UCSD-AML1 (cell line): ENCODE measurements around the gene SLC25A38.
A peak's percentile ranks its signal among the peaks of the same experiment; 100 is the strongest.
"Not testable (repeated sequence)": the region's sequence is repeated elsewhere in the genome, so short reads cannot be mapped to it uniquely, and the experiment has no call there.

Experiments used
- DNase-seq: peaks from one replicate; lab custom pipeline; 2025; ENCODE audit not compliant: unreplicated experiment; lab: John Stamatoyannopoulos, UW

Gene SLC25A38, protein sequence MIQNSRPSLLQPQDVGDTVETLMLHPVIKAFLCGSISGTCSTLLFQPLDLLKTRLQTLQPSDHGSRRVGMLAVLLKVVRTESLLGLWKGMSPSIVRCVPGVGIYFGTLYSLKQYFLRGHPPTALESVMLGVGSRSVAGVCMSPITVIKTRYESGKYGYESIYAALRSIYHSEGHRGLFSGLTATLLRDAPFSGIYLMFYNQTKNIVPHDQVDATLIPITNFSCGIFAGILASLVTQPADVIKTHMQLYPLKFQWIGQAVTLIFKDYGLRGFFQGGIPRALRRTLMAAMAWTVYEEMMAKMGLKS

DNA sequence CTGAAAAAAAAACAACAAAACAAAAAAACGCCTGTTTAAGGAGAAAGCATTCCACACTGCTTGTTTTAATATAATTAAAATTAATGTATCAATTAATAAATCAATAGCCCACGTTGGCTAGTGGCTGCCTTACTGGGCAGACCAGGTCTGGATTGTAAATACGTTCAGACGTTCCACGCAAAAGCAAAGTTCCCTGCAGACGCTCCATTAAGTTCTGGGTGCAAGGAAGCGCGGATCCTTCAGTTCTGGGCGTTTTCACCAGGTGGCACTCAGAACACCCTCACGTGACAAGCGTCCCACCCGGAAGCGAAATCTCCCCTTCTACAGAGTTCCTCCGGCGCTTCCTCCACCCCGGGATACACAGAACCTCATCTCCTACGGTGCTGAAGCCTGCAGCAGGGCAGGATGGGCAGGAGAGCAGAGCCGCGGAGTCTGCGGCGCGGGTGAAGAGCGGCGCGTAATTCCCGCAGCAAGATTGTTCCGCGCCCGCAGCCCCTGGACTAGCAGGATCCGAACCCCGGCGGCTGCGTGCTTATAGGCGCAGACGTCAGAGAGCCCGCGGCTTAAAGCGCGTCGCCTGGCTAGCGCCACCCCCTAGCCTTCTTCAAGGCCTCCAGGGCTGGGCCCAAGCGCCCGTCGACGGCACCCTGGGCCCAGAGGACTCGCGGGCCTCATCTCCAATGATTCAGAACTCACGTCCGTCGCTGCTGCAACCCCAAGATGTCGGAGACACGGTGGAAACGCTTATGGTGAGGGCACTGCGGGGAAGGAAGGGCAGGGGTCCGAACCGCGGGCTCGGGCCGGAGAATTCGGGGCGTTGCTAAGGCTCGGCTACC lies at the start of gene SLC25A38:
Gene SLC25A38, plus strand, starts transcription at position 326 of the 836 bp plus-strand sequence. Its CDS starts 355 bp downstream, at position 681.
- DNase-seq: no peak

DNA sequence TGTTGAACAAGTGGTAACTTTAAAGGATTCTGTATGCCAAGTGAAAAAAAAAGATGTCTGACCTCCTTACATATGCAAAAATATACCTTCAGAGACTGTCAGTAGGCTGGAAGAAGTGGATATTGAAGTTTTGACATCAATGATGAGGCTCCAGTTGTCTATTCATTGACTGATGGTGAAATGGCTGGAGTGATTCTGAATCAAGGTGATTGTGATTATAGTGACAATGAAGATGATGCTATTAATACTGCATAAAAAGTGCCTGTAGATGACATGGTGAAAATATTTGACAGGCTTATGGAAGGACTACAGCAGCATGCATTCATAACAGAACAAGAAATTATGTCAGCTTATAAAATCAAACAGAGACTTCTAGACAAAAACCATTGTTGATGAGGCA lies 49.6 kb upstream of the SLC25A38 start:
- no peak for DNase-seq

DNA sequence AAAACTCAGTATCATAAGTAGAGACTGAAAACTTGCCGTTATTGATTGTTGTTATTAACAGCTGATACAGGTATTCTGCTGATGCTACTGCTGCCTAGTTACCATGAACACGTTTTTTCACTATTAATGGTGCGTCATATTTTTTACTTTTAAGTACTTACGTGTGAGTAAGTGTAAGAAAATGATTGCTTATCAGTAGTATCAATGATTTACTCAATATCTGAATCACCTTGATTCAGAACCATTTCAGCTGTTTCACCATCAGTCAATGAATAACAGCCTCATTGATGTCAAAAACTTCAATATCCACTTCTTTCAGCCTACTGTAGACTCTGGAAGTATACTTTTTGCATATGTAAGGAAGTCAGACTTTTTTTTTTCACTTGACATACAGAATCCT lies 49.0 kb upstream of the SLC25A38 start:
- no peak for DNase-seq

DNA sequence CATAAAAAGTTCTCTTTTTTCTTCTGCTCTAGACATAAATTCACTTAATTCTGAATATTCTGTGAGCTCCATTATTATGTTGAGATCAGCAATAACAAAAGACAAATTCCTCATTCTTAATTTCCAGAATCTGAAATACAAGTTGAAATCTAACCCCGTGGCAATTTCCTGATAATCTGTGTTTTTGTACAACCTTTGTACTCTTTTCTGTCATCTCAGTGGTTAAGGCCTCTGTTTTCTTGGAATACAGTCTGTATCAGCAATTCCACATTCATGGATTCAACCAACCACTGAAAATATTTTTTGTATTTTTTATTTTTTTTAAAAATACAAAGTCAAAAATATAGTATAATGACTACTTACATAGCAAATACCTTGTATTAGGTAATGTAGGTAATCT lies 45.0 kb upstream of the SLC25A38 start:
- no peak for DNase-seq

DNA sequence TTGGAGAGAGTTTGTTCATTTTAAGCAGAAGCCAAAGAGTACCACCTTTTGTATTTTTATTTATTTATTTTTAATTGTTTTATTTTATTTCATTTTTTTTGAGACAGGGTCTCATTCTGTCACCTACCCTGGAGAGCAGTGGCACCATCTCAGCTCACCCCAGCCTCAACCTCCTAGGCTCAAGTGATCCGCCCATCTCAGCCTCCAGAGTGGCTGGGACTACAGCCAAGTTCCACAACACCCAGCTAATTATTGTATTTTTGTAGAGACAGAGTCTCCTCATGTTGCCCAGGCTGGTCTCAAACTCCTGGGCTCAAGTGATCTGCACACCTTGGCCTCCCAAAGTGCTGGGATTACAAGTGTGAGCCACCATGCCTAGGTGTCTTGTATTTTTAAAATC lies 44.1 kb upstream of the SLC25A38 start:
- DNase-seq: no peak

DNA sequence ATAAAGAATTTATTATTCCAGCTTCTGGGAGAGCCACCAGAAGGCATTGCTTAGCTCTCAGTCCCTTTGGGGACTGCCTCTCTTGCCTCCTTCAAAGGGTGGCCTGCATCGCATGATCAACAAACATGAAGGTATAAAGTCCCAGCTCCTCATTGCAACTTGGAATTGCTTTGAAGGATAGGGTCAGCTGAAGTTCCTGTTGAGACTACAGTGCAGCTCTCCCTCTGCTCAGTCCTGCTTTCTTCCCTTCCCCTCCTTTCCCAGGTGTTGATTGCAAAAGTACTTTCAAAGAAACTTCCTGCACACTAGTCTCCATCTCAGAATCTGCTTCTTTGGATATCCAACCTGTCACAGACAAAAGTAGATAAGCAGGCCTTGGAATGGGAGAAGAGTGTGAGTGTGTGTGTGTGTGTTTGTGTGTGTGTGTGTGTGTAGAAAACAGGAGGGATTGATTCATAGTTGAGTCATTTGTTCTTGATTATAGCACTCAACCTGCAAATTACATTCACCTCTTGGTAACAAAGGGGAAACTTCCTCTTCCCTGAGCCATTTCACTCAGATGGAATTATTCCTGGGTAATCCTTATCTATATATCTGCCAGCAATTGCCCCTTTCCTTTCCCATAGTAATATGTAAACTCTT lies 40.0 kb upstream of the SLC25A38 start:
- DNase-seq: no peak

DNA sequence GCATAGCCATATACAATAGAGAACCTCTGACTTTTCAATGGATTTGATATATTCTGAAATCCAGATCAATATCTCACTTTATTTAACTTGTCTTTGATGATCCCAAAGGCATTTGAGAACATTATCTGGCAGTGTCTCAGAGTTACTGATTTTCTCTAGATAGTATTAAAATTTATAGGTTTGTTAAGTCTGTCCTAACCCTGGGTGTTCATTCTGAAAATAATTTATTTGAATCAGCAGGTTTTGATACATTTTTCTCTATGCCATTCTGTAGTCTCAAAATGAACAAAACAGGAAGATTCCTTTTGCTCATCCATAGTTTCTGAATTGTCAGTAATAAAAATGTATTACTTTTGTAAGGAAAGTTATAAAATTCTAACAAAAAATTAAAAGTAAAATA lies 39.4 kb upstream of the SLC25A38 start:
- no peak for DNase-seq

DNA sequence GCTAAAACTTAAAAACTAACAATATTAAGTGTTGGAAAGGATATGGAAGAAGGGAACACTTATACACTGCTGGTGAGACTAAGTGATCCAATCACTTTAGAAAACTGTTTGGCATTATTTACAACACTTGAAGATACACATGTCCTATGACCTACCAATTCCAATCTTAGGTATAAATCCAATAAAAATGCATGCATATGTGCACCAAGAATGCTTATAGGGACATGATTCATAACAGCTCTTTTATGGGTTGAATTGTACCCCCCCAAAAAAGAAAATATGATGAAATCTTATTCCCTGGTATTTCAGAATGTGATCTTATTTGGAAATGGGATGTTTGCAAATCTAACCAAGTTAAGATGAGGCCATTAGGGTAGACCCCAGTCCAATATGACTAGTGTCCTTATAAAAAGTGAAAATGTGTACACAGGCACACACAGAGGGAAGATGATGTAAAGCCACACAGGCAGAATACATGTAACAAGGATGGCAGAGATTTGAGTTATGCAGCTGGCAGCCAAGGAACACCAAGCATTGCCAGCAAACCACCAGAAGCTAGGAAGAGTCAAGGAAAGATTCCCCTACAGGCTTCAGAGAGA lies 38.3 kb upstream of the SLC25A38 start:
- no peak for DNase-seq

DNA sequence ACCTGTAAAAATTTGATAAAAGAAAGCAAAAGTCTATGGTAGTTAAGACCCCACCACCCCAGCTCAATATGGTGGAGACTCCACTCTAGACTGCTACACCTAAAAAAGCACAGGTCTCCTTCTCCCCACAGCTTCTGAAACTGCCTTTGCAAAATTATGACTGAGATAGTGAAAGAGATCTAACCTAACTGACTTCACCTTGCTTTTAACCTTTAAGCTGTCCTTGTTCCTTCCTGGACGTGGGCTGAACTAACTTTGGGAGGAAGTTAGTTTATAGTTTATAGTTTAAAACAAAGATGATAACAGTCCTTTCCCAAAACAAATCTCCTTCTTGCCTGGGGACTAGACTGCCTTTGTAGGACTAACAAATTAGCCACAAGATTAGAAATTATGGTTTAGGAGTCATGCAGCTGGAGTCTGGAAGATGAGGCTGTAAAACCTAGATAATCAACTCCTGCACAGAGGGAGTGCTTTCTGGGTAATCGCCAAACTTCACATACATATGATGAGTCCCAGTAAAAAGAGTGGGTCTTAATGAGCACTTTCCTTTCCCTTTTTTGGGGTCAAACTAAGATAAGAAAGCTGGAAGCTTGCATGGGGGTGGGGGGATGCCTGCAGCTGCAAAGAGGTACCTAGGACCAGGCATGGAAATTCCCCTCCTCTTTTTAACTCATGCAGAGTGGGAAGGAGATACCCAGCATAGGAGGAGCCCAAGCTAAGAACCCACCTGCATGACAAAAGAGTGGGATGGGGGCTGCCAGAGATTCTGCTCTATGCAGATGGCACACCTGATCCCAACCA lies 36.2 kb upstream of the SLC25A38 start:
- no peak for DNase-seq

DNA sequence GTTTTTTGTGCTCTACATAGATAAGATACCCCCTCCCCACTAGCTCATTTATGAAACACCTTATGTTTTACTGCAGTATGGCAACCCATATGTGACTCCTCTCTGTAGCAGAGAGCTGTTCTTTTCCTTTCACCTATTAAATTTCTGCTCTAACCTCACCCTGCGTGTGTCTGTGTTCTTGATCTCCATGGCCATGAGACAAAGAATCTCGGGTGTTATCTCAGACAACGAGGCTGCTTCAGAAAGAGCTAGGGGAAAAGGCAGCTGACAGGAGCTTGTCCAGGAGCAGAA lies 35.6 kb upstream of the SLC25A38 start:
- no peak for DNase-seq

DNA sequence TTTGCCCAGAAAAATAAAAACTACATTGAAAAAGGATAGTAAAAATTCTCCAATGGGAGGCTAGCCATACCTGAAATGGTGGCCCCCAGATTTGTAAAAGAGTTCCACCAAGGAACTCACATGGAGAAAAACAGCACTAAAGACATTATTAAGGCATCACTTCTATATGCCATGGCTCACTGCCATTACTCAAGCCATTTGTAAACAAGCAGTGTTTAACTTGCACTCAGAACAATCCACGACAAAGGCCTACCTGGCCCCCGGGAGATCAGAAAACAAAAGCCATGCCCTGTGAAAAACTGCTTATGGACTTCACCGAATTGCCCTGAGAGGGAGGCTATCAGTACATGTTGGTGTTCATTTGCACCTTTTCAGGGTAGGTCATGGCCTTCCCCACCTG lies 34.1 kb upstream of the SLC25A38 start:
- DNase-seq: no peak

DNA sequence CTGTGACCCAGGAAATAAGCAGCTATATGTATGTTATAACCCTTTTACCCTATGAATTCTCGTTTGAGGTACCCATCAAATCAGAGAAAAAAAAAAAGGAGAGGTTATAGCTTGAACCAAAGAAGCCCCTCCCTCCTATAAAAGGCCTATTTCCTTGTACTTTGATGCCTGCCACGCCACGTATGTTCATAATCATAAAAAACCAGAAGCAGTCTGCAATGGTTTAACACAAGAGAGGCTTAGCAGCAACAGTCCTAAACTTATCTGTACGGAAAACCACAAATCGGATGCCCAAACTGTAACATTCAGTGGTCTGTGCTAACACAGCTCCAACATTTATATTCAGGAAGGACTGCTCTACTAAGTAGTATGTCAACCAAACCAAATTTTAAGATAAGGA lies 32.5 kb upstream of the SLC25A38 start:
- DNase-seq: no peak

DNA sequence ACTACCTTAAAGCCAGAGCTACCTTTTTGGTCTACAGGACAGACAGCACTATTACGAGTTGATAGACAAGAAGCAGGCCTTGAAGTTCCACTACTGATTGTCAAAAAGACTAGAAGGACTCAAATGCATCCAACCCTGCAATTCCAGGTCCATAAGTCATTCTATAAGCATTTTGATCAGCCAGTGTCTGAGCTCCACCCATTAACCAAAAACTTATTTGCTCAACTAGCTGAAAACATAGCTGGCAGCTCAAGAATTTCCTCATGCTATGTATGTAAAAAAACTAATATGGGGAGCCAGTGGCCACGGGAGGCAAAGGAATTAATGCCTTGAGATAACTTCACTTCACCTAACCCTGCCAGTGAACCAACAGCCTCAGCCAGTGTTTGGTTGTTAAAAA lies 32.0 kb upstream of the SLC25A38 start:
- DNase-seq: not testable (repeated sequence)

DNA sequence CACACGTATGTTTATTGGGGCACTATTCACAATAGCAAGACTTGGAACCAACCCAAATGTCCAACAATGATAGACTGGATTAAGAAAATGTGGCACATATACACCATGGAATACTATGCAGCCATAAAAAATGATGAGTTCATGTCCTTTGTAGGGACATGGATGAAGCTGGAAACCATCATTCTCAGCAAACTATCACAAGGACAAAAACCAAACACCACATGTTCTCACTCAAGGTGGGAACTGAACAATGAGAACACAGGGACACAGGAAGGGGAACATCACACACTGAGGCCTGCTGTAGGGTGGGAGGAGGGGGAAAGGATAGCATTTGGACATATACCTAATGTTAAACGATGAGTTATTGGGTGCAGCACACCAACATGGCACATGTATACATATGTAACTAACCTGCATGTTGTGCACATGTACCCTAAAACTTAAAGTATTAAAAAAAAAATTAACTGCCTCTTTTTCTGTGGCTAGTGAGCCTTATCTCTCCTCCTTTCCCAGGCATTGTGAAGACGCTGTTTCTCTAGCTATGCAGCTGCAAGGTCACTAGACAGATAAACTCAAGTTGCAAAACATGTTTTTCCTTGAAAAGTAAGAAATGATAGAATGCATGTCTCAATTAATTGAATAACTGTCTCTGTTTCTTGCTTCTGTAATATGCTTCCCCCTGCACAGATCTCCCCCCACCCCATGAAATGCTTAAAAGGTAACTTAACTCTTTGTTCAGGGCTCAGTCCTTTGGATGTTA lies 29.8 kb upstream of the SLC25A38 start:
- DNase-seq: not testable (repeated sequence)

DNA sequence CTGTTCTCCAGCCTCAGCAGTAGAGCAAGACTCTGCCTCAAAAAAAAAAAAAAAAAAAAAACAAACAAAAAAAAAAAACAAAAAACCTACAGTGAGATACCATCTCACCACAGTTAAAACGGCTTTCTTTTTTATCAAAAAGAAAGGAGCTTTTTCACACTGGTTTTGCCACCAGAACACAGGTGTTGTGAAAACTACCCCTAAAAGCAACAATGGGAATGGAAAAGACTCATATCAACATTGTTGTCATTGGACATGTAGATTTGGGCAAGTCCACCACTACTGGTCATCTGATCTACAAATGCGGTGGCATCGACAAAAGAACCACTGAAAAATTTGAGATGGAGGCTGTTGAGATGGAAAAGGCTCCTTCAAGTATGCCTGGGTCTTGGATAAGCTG lies 24.8 kb upstream of the SLC25A38 start:
- no peak for DNase-seq

DNA sequence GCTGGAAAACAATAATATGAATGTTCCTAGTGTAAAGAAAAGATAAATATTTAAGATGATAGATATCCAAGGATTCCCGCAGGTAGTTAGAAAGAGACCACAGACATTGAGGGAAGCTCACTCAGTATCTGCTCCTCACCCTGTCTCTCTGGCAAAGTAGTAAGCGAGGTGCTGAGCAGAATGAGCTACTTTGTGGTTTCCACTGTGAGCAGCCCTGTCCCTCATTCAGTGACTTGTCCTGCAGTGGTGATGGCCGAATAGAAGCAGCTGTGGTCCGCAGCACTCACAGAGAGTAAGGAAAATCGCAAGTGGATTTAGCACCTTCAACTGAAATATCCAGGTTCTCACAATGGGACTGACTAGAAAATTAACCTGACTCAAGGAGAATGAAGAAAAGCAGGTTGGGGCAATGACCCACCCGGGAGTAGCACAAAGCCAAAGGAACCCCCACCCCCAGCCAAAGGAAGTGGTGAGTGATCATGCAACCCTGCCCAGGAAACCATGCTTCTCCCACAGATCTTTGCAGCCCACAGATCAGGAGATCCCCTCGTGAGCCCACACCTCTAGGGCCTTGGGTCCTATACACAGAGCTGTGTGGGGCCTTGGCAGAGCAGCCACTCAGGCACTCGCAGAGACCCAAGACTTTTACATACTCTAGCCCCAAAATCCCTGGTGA lies 21.8 kb upstream of the SLC25A38 start:
- DNase-seq: peak; percentile 63

DNA sequence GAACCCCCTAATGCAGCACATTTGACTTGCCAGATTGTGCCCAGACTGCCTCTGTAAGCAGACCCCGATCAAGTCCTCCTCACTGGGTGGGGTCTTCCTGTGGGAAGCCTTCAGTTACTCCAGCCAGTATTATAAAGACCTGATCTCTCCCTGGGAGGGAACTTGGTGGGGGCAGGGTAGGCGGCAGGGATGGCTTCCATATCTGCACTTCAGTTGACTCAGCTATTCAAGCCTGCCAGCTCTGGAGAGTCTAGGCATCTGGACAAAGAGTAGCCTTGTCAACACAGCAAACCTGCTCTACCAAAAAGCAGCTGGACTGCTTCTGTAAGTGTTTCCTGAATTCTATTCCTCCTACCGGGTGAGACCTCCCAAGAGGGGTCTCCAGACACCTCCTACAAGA lies 21.0 kb upstream of the SLC25A38 start:
- DNase-seq: no peak

DNA sequence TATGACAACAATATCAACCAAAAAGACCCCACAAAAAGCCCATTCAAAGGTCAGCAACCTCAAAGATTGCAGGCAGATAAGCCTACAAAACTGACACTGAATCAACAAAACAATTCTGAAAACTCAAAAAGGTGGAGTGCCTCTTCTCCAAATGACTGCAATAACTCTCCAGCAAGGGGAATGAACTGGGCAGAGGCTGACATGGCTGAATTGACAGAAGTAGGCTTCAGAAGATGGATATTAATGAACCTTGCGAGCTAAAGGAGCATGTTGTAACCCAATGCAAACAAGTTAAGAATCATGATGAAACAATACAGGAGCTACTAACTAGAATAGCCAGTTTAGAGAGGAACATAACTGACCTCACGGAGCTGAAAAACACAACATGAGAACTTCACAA lies 20.4 kb upstream of the SLC25A38 start:
- no peak for DNase-seq

DNA sequence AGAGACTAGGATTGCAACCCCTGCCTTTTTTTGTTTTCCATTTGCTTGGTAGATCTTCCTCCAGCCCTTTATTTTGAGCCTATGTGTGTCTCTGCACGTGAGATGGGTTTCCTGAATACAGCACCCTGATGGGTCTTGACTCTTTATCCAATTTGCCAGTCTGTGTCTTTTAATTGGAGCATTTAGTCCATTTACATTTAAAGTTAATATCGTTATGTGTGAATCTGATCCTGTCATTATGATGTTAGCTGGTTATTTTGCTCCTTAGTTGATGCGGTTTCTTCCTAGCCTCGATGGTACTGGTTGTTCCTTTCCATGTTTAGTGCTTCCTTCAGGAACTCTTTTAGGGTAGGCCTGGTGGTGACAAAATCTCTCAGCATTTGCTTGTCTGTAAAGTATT lies 12.7 kb upstream of the SLC25A38 start:
- DNase-seq: not testable (repeated sequence)

DNA sequence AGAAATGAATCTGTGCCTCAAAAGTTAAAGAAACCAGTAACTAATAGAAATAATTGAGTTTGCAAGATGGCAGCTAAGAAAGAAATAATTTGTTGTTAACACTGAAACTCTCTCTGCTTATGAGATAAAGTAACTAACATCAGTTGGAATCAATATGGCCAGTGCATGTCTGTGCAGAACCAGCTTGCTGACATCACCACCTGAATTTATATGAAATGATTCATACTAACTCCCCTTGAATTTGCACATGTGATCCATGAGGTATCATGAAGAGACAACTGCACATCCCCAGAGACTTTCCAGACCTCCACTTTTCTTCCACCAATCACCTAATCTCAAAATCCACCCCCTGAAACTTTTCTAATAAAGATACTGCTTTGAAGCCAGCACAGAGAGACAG lies 10.3 kb upstream of the SLC25A38 start:
- no peak for DNase-seq
